ENCODE results near the gene PTPA. TPM values are rescaled to one million over a fixed set of nuclear protein-coding genes. Genes with fewer than 3 reads are reported as not detected.

Gene PTPA
- total and polyA plus RNA-seq, 2 donors (not counting 1 experiment from before 2014, with no cell fraction given): 190 to 203 TPM

GRCh38 chr9:129105857-129106694, 5.1 kb upstream of the PTPA start:
- H3K27ac ChIP-seq (ENCODE audit: insufficient read depth, low read length): no peak overlapping the region
- no peak overlapping the region for H3K4me3 ChIP-seq (replicated peaks in 1 of 4; ENCODE audit: control extremely low read depth in 1 of 4, insufficient read depth in 1 of 4, low read depth in 3 of 4, low read length in 4 of 4)
- TF ChIP-seq CTCF (conservative IDR thresholded peaks at IDR 0.05 in 1 of 2, IDR thresholded peaks at IDR 0.05 in 1 of 2; ENCODE audit: low read depth in 1 of 2, low read length in 2 of 2) (no peak), EZH2 (IDR thresholded peaks at IDR 0.05; ENCODE audit: low read length, missing control alignments) (no peak)
- H3K9ac ChIP-seq (ENCODE audit: insufficient read depth, low read length): no peak overlapping the region
- peaks cover 9% of the 10 kb centered on the region for H3K36me3 ChIP-seq (ENCODE audit: control insufficient read depth, insufficient read depth, low read length)
- peaks cover 4% of the 10 kb centered on the region for H3K4me1 ChIP-seq (ENCODE audit: control insufficient read depth, extremely low read depth, insufficient read depth, low read length)
- H3K4me2 ChIP-seq (ENCODE audit: extremely low read depth, insufficient read depth, low read length): no peak overlapping the region
- H4K20me1 ChIP-seq (ENCODE audit: control insufficient read depth, extremely low read depth, insufficient read depth, low read length): no peaks in the 10 kb centered on the region
- peaks cover 2% of the 10 kb centered on the region for H3K79me2 ChIP-seq (ENCODE audit: control insufficient read depth, insufficient read depth, low read length)
- H3K27me3 ChIP-seq (ENCODE audit: control insufficient read depth, insufficient read depth, low read length): no peaks in the 10 kb centered on the region
- DNase-seq (ENCODE audit: low read depth in 2 of 2): no peak
- H3K9me3 ChIP-seq (ENCODE audit: control insufficient read depth, insufficient read depth, low read depth, low read length): no peaks in the 10 kb centered on the region
- no peak overlapping the region for H2AFZ ChIP-seq (ENCODE audit: low read length)

GRCh38 chr9:129107651-129108050, 3.6 kb upstream of the PTPA start:
- H3K27me3 ChIP-seq (ENCODE audit: control insufficient read depth, insufficient read depth, low read length): no peaks in the 10 kb centered on the region
- H4K20me1 ChIP-seq (ENCODE audit: control insufficient read depth, extremely low read depth, insufficient read depth, low read length): no peaks in the 10 kb centered on the region
- H3K9ac ChIP-seq (ENCODE audit: insufficient read depth, low read length): no peak overlapping the region
- no peak overlapping the region for H2AFZ ChIP-seq (ENCODE audit: low read length)
- H3K27ac ChIP-seq (ENCODE audit: insufficient read depth, low read length): no peak overlapping the region
- H3K4me2 ChIP-seq (ENCODE audit: extremely low read depth, insufficient read depth, low read length): no peak overlapping the region
- H3K36me3 ChIP-seq (ENCODE audit: control insufficient read depth, insufficient read depth, low read length): peaks cover 4% of the 10 kb centered on the region
- DNase-seq (ENCODE audit: low read depth in 2 of 2): no peak
- TF ChIP-seq EZH2 (IDR thresholded peaks at IDR 0.05; ENCODE audit: low read length, missing control alignments) (no peak), CTCF (conservative IDR thresholded peaks at IDR 0.05 in 1 of 2, IDR thresholded peaks at IDR 0.05 in 1 of 2; ENCODE audit: low read depth in 1 of 2, low read length in 2 of 2) (no peak)
- no peaks in the 10 kb centered on the region for H3K9me3 ChIP-seq (ENCODE audit: control insufficient read depth, insufficient read depth, low read depth, low read length)
- peaks cover 4% of the 10 kb centered on the region for H3K4me1 ChIP-seq (ENCODE audit: control insufficient read depth, extremely low read depth, insufficient read depth, low read length)
- peaks cover 11% of the 10 kb centered on the region for H3K79me2 ChIP-seq (ENCODE audit: control insufficient read depth, insufficient read depth, low read length)
- no peak overlapping the region for H3K4me3 ChIP-seq (replicated peaks in 1 of 4; ENCODE audit: control extremely low read depth in 1 of 4, insufficient read depth in 1 of 4, low read depth in 3 of 4, low read length in 4 of 4)

- H3K36me3 ChIP-seq (ENCODE audit: control insufficient read depth, insufficient read depth, low read length): peaks cover 4% of the 10 kb centered on the region
- peaks cover 15% of the 10 kb centered on the region for H3K79me2 ChIP-seq (ENCODE audit: control insufficient read depth, insufficient read depth, low read length)
- TF ChIP-seq EZH2 (IDR thresholded peaks at IDR 0.05; ENCODE audit: low read length, missing control alignments) (no peak), CTCF (conservative IDR thresholded peaks at IDR 0.05 in 1 of 2, IDR thresholded peaks at IDR 0.05 in 1 of 2; ENCODE audit: low read depth in 1 of 2, low read length in 2 of 2) (no peak)
- H3K9ac ChIP-seq (ENCODE audit: insufficient read depth, low read length): no peak overlapping the region
- no peaks in the 10 kb centered on the region for H4K20me1 ChIP-seq (ENCODE audit: control insufficient read depth, extremely low read depth, insufficient read depth, low read length)
- H3K27ac ChIP-seq (ENCODE audit: insufficient read depth, low read length): no peak overlapping the region
- no peaks in the 10 kb centered on the region for H3K9me3 ChIP-seq (ENCODE audit: control insufficient read depth, insufficient read depth, low read depth, low read length)
- H3K4me3 ChIP-seq (replicated peaks in 1 of 4; ENCODE audit: control extremely low read depth in 1 of 4, insufficient read depth in 1 of 4, low read depth in 3 of 4, low read length in 4 of 4): no peak overlapping the region
- peaks cover 4% of the 10 kb centered on the region for H3K4me1 ChIP-seq (ENCODE audit: control insufficient read depth, extremely low read depth, insufficient read depth, low read length)
- H2AFZ ChIP-seq (ENCODE audit: low read length): no peak overlapping the region
- no peak overlapping the region for H3K4me2 ChIP-seq (ENCODE audit: extremely low read depth, insufficient read depth, low read length)
- no peak for DNase-seq (ENCODE audit: low read depth in 2 of 2)
- no peaks in the 10 kb centered on the region for H3K27me3 ChIP-seq (ENCODE audit: control insufficient read depth, insufficient read depth, low read length)
These were observed 3.0 kb upstream of the PTPA start for GRCh38 chr9:129108083-129108804.
